Natural killer cell (primary cell): ENCODE data around the gene LRRC27. TPM values are rescaled to one million over a fixed set of nuclear protein-coding genes. Genes with fewer than 3 reads are reported as not detected.

Experiments
- ATAC-seq, 3 donors: fragments of 150-1000 bp in 2 of 3; fragments of 200-7000 bp in 1 of 3; cut with Tn5 transposase; 1 replicate in 1 of 3; 2 replicates in 2 of 3; pipeline ENCODE4 v1.10.0; 2021; ENCODE audit warnings: mild to moderate bottlenecking in 2 of 3, moderate library complexity in 2 of 3
- DNase-seq, 2 donors: peaks; one replicate each; pipeline versions ENCODE4 v3.0.0 to v3.0.0-alpha.2; 2013 to 2021; ENCODE audit warnings: mixed read lengths in 1 of 2
- H3K27ac ChIP-seq: one replicate; pipeline ENCODE4 v1.5.1; 2013; ENCODE audit warnings: mild to moderate bottlenecking, low read length
- H3K27me3 ChIP-seq: one replicate; pipeline ENCODE4 v1.6.1; 2013; ENCODE audit warnings: low read length; ENCODE audit not compliant: control insufficient read depth, insufficient read depth
- H3K36me3 ChIP-seq: one replicate; pipeline ENCODE4 v1.6.1; 2013; ENCODE audit warnings: low read length; ENCODE audit not compliant: control insufficient read depth, insufficient read depth
- H3K4me1 ChIP-seq: one replicate; pipeline ENCODE4 v1.6.1; 2013; ENCODE audit warnings: low read length; ENCODE audit not compliant: control insufficient read depth, insufficient read depth
- H3K4me3 ChIP-seq: one replicate; pipeline ENCODE4 v1.5.1; 2013; ENCODE audit warnings: low read length
- H3K9me3 ChIP-seq: one replicate; pipeline ENCODE4 v1.6.1; 2013; ENCODE audit warnings: low read length; ENCODE audit not compliant: control insufficient read depth, insufficient read depth
- H3K27ac Mint-ChIP-seq, 2 donors: one replicate each; pipeline ENCODE4 v1.8.0; 2022; ENCODE audit warnings: mild to moderate bottlenecking in 2 of 2, mixed read lengths in 2 of 2, moderate library complexity in 1 of 2
- H3K27me3 Mint-ChIP-seq, 2 donors: one replicate each; pipeline ENCODE4 v1.8.0; 2022; ENCODE audit warnings: low read depth in 2 of 2, mixed read lengths in 2 of 2
- H3K36me3 Mint-ChIP-seq: one replicate; pipeline ENCODE4 v1.8.0; 2022; ENCODE audit warnings: mixed read lengths
- H3K4me1 Mint-ChIP-seq, 2 donors: one replicate each; pipeline ENCODE4 v1.8.0; 2022; ENCODE audit warnings: mixed read lengths in 2 of 2
- H3K4me3 Mint-ChIP-seq: one replicate; pipeline ENCODE4 v1.8.0; 2022; ENCODE audit warnings: mild to moderate bottlenecking, moderate library complexity, mixed read lengths
- H3K9me3 Mint-ChIP-seq, 2 donors: one replicate each; pipeline ENCODE4 v1.8.0; 2022; ENCODE audit warnings: mixed read lengths in 2 of 2
- WGBS: methylation state at CpG from one replicate; pipeline ENCODE4 v1.1.7; 2013; ENCODE audit warnings: missing lambda C conversion rate; ENCODE audit not compliant: insufficient coverage; 5-methylcytosine and 5-hydroxymethylcytosine counted together
- intact Hi-C: fragments of 100-400 bp; cut with micrococcal nuclease; formaldehyde crosslinking; loops from one replicate; pipeline ENCODE4 v1.14.2; 2022
- total RNA-seq, 4 donors: library from RNA; stranded (reverse); fragments of 120-200 nt in 1 of 4; gene quantifications; one replicate each; pipeline versions ENCODE4 v1.2.3 to v1.2.4, GENCODE V29; 2013 to 2022
- TF ChIP-seq, protein P1 (sequence below): fragments of 200-600 bp; IDR thresholded peaks from one replicate; pipeline ENCODE4 v1.8.0; 2022; ENCODE audit warnings: antibody characterized with exemption

Gene LRRC27
- total RNA-seq, 3 donors from 2014 or later (not counting 1 experiment from before 2014, with no cell fraction given), result 8.1 to 22.5 (median 9.9) TPM

DNA sequence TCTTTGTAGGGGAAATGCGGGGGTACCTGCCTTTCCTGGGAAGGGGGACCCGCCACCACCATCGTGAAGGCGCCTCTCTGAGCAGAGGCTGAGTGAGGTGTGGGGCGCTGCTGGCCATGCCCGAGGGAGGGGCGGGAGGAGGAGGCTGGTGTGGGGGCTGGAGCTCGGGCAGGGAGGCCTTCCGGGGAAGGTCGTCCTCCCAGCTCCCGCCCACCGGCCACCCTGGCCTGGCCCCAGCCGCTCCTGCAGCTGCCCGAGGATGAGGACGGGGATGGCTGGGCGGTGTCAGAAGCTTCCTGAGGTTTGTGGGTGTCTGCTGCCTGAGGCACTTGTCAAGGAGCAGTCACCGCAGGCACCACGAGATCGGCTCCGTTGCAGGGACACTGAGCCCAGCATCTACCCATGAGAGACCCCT, 76.4 kb downstream of the LRRC27 start:
- Mint-ChIP-seq H3K9me3 (no peaks in the 10 kb centered on the region), H3K4me1 (peaks cover 16 to 51% of the 10 kb centered on the region in 2 donors), H3K27me3 (no peaks in the 10 kb centered on the region), H3K36me3 (no peaks in the 10 kb centered on the region), H3K27ac (peak overlapping the region; percentile 74 to 80), H3K4me3 (peak overlapping the region; percentile 84)
- DNase-seq, result peak in 1 of 2 donors; percentile 42
- peaks cover 13% of the 10 kb centered on the region for H3K36me3 ChIP-seq
- H3K4me1 ChIP-seq, result peaks cover 46% of the 10 kb centered on the region
- H3K9me3 ChIP-seq, result no peaks in the 10 kb centered on the region
- H3K27ac ChIP-seq, result peak overlapping the region; percentile 49
- intact Hi-C loops, result no loop called here
- no peaks in the 10 kb centered on the region for H3K27me3 ChIP-seq
- peak; percentile 47 to 57 (median 50) for ATAC-seq
- peak overlapping the region; percentile 16 for H3K4me3 ChIP-seq
- TF ChIP-seq, protein P1, sequence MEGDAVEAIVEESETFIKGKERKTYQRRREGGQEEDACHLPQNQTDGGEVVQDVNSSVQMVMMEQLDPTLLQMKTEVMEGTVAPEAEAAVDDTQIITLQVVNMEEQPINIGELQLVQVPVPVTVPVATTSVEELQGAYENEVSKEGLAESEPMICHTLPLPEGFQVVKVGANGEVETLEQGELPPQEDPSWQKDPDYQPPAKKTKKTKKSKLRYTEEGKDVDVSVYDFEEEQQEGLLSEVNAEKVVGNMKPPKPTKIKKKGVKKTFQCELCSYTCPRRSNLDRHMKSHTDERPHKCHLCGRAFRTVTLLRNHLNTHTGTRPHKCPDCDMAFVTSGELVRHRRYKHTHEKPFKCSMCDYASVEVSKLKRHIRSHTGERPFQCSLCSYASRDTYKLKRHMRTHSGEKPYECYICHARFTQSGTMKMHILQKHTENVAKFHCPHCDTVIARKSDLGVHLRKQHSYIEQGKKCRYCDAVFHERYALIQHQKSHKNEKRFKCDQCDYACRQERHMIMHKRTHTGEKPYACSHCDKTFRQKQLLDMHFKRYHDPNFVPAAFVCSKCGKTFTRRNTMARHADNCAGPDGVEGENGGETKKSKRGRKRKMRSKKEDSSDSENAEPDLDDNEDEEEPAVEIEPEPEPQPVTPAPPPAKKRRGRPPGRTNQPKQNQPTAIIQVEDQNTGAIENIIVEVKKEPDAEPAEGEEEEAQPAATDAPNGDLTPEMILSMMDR, result no peak
- 12% methylated on average over 20 of the region's 20 CpGs for WGBS

DNA sequence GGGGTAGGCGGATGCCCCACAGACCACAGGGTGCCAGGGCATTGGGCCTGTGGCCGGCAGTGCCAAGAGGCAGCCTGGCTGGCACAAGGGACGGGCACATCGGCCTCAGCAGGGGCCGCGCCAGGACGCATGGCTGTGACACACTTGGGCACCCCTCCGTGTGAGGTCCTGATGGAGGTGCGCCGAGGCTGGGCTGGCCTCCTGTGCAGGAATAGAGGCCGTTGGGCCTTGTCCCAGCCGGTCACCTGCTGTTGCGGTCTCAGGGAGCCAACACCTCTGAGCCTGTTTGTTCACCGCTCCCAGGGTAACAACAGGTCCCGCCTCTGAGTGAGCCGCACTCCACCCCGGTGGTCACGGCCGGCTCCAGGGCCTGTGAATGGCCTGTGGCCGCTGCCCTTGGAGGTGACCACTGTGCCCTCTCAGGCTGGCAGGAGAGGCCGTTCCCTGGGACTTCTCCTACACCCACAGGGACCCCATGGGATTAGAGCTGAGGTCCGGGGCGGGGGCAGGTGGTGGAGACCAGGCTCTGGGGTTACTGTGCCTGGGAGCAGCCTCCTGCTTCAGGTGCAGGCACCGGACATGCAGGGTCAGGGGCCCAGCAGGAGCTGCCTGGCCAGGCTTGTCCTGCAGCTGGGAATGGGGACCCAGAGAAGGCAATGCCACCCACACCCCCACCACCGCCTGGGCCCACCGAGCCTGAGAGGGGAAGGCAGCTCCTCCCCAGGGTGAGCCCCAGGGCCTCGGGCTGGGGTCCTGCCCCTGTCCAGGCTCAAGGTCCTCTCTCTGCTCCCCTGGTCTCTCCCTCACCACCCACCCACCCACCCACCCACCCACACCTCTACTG, 77.1 kb downstream of the LRRC27 start:
- intact Hi-C loops, result no loop called here
- Histone ChIP-seq H3K36me3 (peaks cover 13% of the 10 kb centered on the region), H3K4me1 (peaks cover 51% of the 10 kb centered on the region), H3K27me3 (no peaks in the 10 kb centered on the region), H3K9me3 (no peaks in the 10 kb centered on the region), H3K27ac (peak overlapping the region; percentile 49), H3K4me3 (no peak overlapping the region)
- DNase-seq (no peak), ATAC-seq (peak in 2 of 3 donors; percentile 11 to 38)
- no peaks in the 10 kb centered on the region for H3K9me3 Mint-ChIP-seq
- TF ChIP-seq, protein P1, result no peak
- no peaks in the 10 kb centered on the region for H3K27me3 Mint-ChIP-seq
- peak overlapping the region; percentile 36 to 80 for H3K27ac Mint-ChIP-seq
- 66% methylated on average over 27 of the region's 27 CpGs for WGBS
- H3K36me3 Mint-ChIP-seq, result no peaks in the 10 kb centered on the region
- H3K4me1 Mint-ChIP-seq, result peaks cover 23 to 58% of the 10 kb centered on the region in 2 donors
- H3K4me3 Mint-ChIP-seq, result peak overlapping the region; percentile 49

DNA sequence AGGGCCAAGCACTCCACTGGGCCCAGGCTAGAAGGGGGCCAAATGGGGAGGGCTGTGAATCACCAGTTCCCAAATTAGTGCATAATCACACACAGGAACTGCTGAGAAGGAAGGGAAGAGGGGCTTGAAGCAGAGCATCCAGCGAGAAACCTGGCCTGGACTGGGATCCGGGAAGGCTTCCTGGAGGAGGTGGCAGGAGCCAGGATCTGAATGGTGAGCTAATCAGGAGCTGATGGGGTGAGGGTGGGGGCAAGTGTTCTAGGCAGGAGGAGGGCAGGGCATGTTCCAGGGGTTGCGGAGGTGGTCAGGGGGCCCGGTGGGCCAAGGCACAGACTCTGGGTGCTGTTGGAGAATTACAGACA, 77.7 kb downstream of the LRRC27 start:
- TF ChIP-seq, protein P1, result no peak
- H3K9me3 Mint-ChIP-seq, result no peaks in the 10 kb centered on the region
- Histone ChIP-seq H3K4me1 (peaks cover 51% of the 10 kb centered on the region), H3K27ac (no peak overlapping the region), H3K9me3 (no peaks in the 10 kb centered on the region), H3K36me3 (peaks cover 13% of the 10 kb centered on the region), H3K4me3 (no peak overlapping the region), H3K27me3 (no peaks in the 10 kb centered on the region)
- intact Hi-C loops, result no loop called here
- H3K4me1 Mint-ChIP-seq, result peaks cover 27 to 61% of the 10 kb centered on the region in 2 donors
- ATAC-seq (no peak), DNase-seq (no peak)
- WGBS, result 96% methylated on average over 4 of the region's 4 CpGs
- H3K27me3 Mint-ChIP-seq, result no peaks in the 10 kb centered on the region
- H3K36me3 Mint-ChIP-seq, result no peaks in the 10 kb centered on the region
- H3K4me3 Mint-ChIP-seq, result peak overlapping the region; percentile 58
- H3K27ac Mint-ChIP-seq, result peak overlapping the region; percentile 22 to 36
